GM12878 (cell line): ENCODE measurements around the gene ABHD14A. TPM values are rescaled to one million over a fixed set of nuclear protein-coding genes. Genes with fewer than 3 reads are reported as not detected.
A peak's percentile ranks its signal among the peaks of the same experiment; 100 is the strongest.

Experiments
- BHLHE40 ChIP-seq, 2 experiments: fragments of 450-650 bp in 1 of 2; IDR thresholded peaks; 2 replicates each; pipeline ENCODE4 v1.6.1; 2011 to 2017; ENCODE audit warnings: low read depth in 2 of 2, borderline replicate concordance in 1 of 2, improper control_type of control experiment in 1 of 2, low read length in 1 of 2, mild to moderate bottlenecking in 1 of 2
- BMI1 ChIP-seq: fragments of 450-650 bp; IDR thresholded peaks from 2 replicates; pipeline ENCODE4 v1.6.1; 2016; ENCODE audit warnings: mild to moderate bottlenecking, moderate library complexity, borderline replicate concordance
- E2F4 ChIP-seq: IDR thresholded peaks from 2 replicates; pipeline ENCODE4 v1.6.1; 2012; ENCODE audit warnings: low read depth, low read length, improper control_type of control experiment
- ETV6 ChIP-seq, 2 experiments: fragments of 450-650 bp in 1 of 2; IDR thresholded peaks in 1 of 2; conservative IDR thresholded peaks in 1 of 2; 2 replicates each; pipeline ENCODE4 v1.6.1; 2014; ENCODE audit warnings: antibody characterized with exemption in 1 of 2, borderline replicate concordance in 1 of 2, low read depth in 1 of 2, mild to moderate bottlenecking in 1 of 2, moderate library complexity in 1 of 2
- FOXM1 ChIP-seq: IDR thresholded peaks from 2 replicates; pipeline ENCODE4 v1.6.1; 2012; ENCODE audit warnings: low read depth, mild to moderate bottlenecking, inconsistent platforms, low read length, moderate library complexity
- LARP7 ChIP-seq: fragments of 450-650 bp; IDR thresholded peaks from 2 replicates; pipeline ENCODE4 v1.6.1; 2017; ENCODE audit warnings: mild to moderate bottlenecking
- NBN ChIP-seq: fragments of 450-650 bp; IDR thresholded peaks from 2 replicates; pipeline ENCODE4 v1.6.1; 2016
- NKRF ChIP-seq: fragments of 450-650 bp; conservative IDR thresholded peaks from 2 replicates; pipeline ENCODE4 v1.6.1; 2017; ENCODE audit warnings: mild to moderate bottlenecking, moderate library complexity
- NR2F1 ChIP-seq: fragments of 450-650 bp; conservative IDR thresholded peaks from 2 replicates; pipeline ENCODE4 v1.6.1; 2017; ENCODE audit warnings: mild to moderate bottlenecking
- POLR2A ChIP-seq: IDR thresholded peaks from 2 replicates; pipeline ENCODE4 v1.6.1; 2011; ENCODE audit warnings: low read depth, mild to moderate bottlenecking, low read length
- RAD21 ChIP-seq: IDR thresholded peaks from 2 replicates; pipeline ENCODE4 v1.6.1; 2011; ENCODE audit warnings: mild to moderate bottlenecking, low read depth, low read length, moderate library complexity; ENCODE audit not compliant: insufficient read depth
- RAD51 ChIP-seq: fragments of 450-650 bp; IDR thresholded peaks from 2 replicates; pipeline ENCODE4 v1.6.1; 2016; ENCODE audit warnings: moderate library complexity, mild to moderate bottlenecking, inconsistent platforms
- SIN3A ChIP-seq: IDR thresholded peaks from 2 replicates; pipeline ENCODE4 v1.6.1; 2012; ENCODE audit warnings: low read depth, low read length, improper control_type of control experiment
- SKIL ChIP-seq: fragments of 450-650 bp; IDR thresholded peaks from 2 replicates; pipeline ENCODE4 v1.6.1; 2017; ENCODE audit warnings: mild to moderate bottlenecking, low read depth, inconsistent platforms; ENCODE audit not compliant: poor library complexity, severe bottlenecking
- TARDBP ChIP-seq: IDR thresholded peaks from 2 replicates; pipeline ENCODE4 v1.6.1; 2016; ENCODE audit warnings: borderline replicate concordance
- YY1 ChIP-seq: IDR thresholded peaks from 2 replicates; pipeline ENCODE4 v1.6.1; 2011; ENCODE audit warnings: low read depth, mild to moderate bottlenecking, low read length
- ZNF217 ChIP-seq: fragments of 450-650 bp; IDR thresholded peaks from 2 replicates; pipeline ENCODE4 v1.6.1; 2017; ENCODE audit warnings: antibody characterized with exemption, mild to moderate bottlenecking
- ZNF687 ChIP-seq: fragments of 450-650 bp; IDR thresholded peaks from 2 replicates; pipeline ENCODE4 v1.6.1; 2017; ENCODE audit warnings: mild to moderate bottlenecking, moderate library complexity
- polyA plus RNA-seq, 11 experiments: library from polyadenylated mRNA; depleted of rRNA in 4 of 11; unstranded in 6 of 11; stranded (reverse) in 5 of 11; fragments of >200 nt; fragmentation: Nextera tagmentation in 4 of 11; fragmentation: Illumina TruSeq in 1 of 11; extraction: Ambion mirVana in 4 of 11; extraction: Trizol in 1 of 11; gene quantifications; 1 replicate in 1 of 11; 2 replicates in 10 of 11; pipeline versions ENCODE4 v1.2.1 to v1.2.3, GENCODE V29; 2011 to 2016; ENCODE audit warnings: inconsistent platforms in 2 of 11, missing spikeins in 2 of 11, low read depth in 1 of 11
- total RNA-seq, 4 experiments: library from RNA; depleted of rRNA in 3 of 4; stranded (reverse); fragments of >200 nt in 3 of 4; fragmentation: Illumina TruSeq in 1 of 4; extraction: Trizol in 1 of 4; gene quantifications; 2 replicates each; pipeline versions ENCODE4 v1.2.1 to v1.2.3, GENCODE V29; 2013 to 2021
- TF ChIP-seq, protein P1 (sequence below): fragments of 450-650 bp; IDR thresholded peaks from 2 replicates; pipeline ENCODE4 v1.6.1; 2016; ENCODE audit warnings: mild to moderate bottlenecking

Gene ABHD14A
- total and polyA plus RNA-seq, 10 of the 15 experiments (the other 5 are each of a cell fraction or from before 2014, with no cell fraction given), result 1.2 to 27.0 (median 7.9) TPM

- TF ChIP-seq RAD51 (no peak), RAD21 (no peak), FOXM1 (no peak), ZNF217 (no peak), YY1 (peak; percentile 93), SKIL (no peak), NR2F1 (peak; percentile 44; the same call in 1 of the 2 replicates), POLR2A (peak; percentile 88), NKRF (peak; percentile 52; the same call in 1 of the 2 replicates), TARDBP (no peak), ZNF687 (peak; percentile 79), ETV6 (conservative IDR thresholded peaks at IDR 0.05 in 1 of 2, IDR thresholded peaks at IDR 0.05 in 1 of 2; ENCODE audit: borderline replicate concordance in 1 of 2, low read depth in 1 of 2) (no peak), BHLHE40 (IDR thresholded peaks at IDR 0.05; ENCODE audit: borderline replicate concordance in 1 of 2, low read depth in 2 of 2, low read length in 1 of 2) (peak; percentile 6 to 63; a peak in 1 of 4 replicates), LARP7 (peak; percentile 84; the same call in 1 of the 2 replicates), NBN (peak; percentile 85), E2F4 (no peak), SIN3A (peak; percentile 24; the same call in 1 of the 2 replicates), BMI1 (no peak)
- TF ChIP-seq, protein P1, sequence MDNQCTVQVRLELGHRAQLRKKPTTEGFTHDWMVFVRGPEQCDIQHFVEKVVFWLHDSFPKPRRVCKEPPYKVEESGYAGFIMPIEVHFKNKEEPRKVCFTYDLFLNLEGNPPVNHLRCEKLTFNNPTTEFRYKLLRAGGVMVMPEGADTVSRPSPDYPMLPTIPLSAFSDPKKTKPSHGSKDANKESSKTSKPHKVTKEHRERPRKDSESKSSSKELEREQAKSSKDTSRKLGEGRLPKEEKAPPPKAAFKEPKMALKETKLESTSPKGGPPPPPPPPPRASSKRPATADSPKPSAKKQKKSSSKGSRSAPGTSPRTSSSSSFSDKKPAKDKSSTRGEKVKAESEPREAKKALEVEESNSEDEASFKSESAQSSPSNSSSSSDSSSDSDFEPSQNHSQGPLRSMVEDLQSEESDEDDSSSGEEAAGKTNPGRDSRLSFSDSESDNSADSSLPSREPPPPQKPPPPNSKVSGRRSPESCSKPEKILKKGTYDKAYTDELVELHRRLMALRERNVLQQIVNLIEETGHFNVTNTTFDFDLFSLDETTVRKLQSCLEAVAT, result peak; percentile 53
These were observed at the start of gene ABHD14A (continued) for GRCh38 chr3:51974963-51975851.
